Epithelial cell of proximal tubule (primary cell): ENCODE measurements around the gene TBL1X. TPM values are rescaled to one million over a fixed set of nuclear protein-coding genes. Genes with fewer than 3 reads are reported as not detected.

Source experiments
- DNase-seq: peaks from one replicate; pipeline ENCODE4 v3.0.0-alpha.2; 2011; ENCODE audit warnings: low read depth
- H3K4me3 ChIP-seq: 2 replicates; pipeline ENCODE4 v1.5.1; 2011; ENCODE audit warnings: low read depth, mild to moderate bottlenecking, low read length
- CTCF ChIP-seq: conservative IDR thresholded peaks from 2 replicates; pipeline ENCODE4 v1.5.1; 2012; ENCODE audit warnings: low read depth, mild to moderate bottlenecking, low read length
- total RNA-seq: library from RNA; depleted of rRNA; stranded (reverse); fragments of >200 nt; gene quantifications from 2 replicates; pipeline ENCODE4 v1.2.3, GENCODE V29; 2015

TBL1X gene
- total RNA-seq, 1 donor from 2014 or later, result 9.1 TPM

- H3K4me3 ChIP-seq, result no peak overlapping the region
- DNase-seq, result no peak
- TF ChIP-seq CTCF, result no peak
These were observed 240.1 kb downstream of the TBL1X start for GRCh38 chrX:9704876-9705465.

- TF ChIP-seq CTCF, result no peak
- no peak overlapping the region for H3K4me3 ChIP-seq
- no peak for DNase-seq
These were observed 241.6 kb downstream of the TBL1X start for GRCh38 chrX:9706421-9706820.

GRCh38 chrX:9707306-9708033, 242.6 kb downstream of the TBL1X start:
- DNase-seq, result no peak
- TF ChIP-seq CTCF, result no peak
- no peak overlapping the region for H3K4me3 ChIP-seq

- no peak overlapping the region for H3K4me3 ChIP-seq
- TF ChIP-seq CTCF, result no peak
- no peak for DNase-seq
These were observed 243.2 kb downstream of the TBL1X start for GRCh38 chrX:9708086-9708485.

- DNase-seq, result no peak
- TF ChIP-seq CTCF, result peak; percentile 80
- no peak overlapping the region for H3K4me3 ChIP-seq
These were observed 244.2 kb downstream of the TBL1X start for GRCh38 chrX:9708923-9709553.

GRCh38 chrX:9710332-9710731, 245.5 kb downstream of the TBL1X start:
- no peak for DNase-seq
- TF ChIP-seq CTCF, result no peak
- H3K4me3 ChIP-seq, result no peak overlapping the region
